Measurements from ENCODE around the gene IFNGR2.

DNA sequence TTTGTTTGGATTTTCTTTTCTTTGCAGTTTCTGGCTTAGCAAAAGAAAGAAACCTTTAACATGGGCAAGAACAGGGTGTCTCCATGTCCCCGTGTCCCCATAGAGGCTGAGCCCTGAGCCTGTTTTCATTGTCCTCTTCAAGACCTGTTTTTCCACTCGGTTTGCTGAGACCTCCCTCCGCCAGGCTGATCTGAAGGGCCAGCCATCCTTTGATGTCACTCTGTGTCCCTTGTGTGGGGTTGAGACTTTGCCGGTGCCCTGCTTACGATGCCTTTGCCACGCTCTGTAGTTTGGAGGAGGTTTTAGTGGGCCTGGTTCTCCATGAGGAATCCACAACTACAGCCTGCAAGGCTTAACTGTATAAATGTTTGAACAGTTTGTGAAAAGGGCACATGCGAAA is 23.8 kb downstream of the IFNGR2 start:
- TF ChIP-seq, protein P1, sequence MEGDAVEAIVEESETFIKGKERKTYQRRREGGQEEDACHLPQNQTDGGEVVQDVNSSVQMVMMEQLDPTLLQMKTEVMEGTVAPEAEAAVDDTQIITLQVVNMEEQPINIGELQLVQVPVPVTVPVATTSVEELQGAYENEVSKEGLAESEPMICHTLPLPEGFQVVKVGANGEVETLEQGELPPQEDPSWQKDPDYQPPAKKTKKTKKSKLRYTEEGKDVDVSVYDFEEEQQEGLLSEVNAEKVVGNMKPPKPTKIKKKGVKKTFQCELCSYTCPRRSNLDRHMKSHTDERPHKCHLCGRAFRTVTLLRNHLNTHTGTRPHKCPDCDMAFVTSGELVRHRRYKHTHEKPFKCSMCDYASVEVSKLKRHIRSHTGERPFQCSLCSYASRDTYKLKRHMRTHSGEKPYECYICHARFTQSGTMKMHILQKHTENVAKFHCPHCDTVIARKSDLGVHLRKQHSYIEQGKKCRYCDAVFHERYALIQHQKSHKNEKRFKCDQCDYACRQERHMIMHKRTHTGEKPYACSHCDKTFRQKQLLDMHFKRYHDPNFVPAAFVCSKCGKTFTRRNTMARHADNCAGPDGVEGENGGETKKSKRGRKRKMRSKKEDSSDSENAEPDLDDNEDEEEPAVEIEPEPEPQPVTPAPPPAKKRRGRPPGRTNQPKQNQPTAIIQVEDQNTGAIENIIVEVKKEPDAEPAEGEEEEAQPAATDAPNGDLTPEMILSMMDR (conservative IDR thresholded peaks at IDR 0.05; ENCODE audit: low read depth in 2 of 2) = no peak
- TF ChIP-seq POLR2AphosphoS5 (IDR thresholded peaks at IDR 0.05; ENCODE audit: low read depth) (no peak), CREB1 (CRISPR knock-in tag; IDR thresholded peaks at IDR 0.05; ENCODE audit: low read depth) (no peak), EZH2 (IDR thresholded peaks at IDR 0.05; ENCODE audit: low read depth, unreplicated experiment) (no peak), NANOG (IDR thresholded peaks at IDR 0.05; ENCODE audit: borderline replicate concordance) (no peak), ZNF331 (CRISPR knock-in tag; IDR thresholded peaks at IDR 0.05; ENCODE audit: low read depth) (no peak), STAT1 (IDR thresholded peaks at IDR 0.05; ENCODE audit: unreplicated experiment) (no peak), ZNF114 (CRISPR knock-in tag; IDR thresholded peaks at IDR 0.05) (no peak), EZH2phosphoT487 (IDR thresholded peaks at IDR 0.05; ENCODE audit: unreplicated experiment) (no peak)
- TF ChIP-seq, protein P2, sequence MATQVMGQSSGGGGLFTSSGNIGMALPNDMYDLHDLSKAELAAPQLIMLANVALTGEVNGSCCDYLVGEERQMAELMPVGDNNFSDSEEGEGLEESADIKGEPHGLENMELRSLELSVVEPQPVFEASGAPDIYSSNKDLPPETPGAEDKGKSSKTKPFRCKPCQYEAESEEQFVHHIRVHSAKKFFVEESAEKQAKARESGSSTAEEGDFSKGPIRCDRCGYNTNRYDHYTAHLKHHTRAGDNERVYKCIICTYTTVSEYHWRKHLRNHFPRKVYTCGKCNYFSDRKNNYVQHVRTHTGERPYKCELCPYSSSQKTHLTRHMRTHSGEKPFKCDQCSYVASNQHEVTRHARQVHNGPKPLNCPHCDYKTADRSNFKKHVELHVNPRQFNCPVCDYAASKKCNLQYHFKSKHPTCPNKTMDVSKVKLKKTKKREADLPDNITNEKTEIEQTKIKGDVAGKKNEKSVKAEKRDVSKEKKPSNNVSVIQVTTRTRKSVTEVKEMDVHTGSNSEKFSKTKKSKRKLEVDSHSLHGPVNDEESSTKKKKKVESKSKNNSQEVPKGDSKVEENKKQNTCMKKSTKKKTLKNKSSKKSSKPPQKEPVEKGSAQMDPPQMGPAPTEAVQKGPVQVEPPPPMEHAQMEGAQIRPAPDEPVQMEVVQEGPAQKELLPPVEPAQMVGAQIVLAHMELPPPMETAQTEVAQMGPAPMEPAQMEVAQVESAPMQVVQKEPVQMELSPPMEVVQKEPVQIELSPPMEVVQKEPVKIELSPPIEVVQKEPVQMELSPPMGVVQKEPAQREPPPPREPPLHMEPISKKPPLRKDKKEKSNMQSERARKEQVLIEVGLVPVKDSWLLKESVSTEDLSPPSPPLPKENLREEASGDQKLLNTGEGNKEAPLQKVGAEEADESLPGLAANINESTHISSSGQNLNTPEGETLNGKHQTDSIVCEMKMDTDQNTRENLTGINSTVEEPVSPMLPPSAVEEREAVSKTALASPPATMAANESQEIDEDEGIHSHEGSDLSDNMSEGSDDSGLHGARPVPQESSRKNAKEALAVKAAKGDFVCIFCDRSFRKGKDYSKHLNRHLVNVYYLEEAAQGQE (IDR thresholded peaks at IDR 0.05; ENCODE audit: unreplicated experiment) = no peak
- TF ChIP-seq, protein P3, sequence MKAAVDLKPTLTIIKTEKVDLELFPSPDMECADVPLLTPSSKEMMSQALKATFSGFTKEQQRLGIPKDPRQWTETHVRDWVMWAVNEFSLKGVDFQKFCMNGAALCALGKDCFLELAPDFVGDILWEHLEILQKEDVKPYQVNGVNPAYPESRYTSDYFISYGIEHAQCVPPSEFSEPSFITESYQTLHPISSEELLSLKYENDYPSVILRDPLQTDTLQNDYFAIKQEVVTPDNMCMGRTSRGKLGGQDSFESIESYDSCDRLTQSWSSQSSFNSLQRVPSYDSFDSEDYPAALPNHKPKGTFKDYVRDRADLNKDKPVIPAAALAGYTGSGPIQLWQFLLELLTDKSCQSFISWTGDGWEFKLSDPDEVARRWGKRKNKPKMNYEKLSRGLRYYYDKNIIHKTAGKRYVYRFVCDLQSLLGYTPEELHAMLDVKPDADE (IDR thresholded peaks at IDR 0.05) = no peak
